ENCODE results near the gene RINL. TPM values are rescaled to one million over a fixed set of nuclear protein-coding genes. Genes with fewer than 3 reads are reported as not detected.

Gene RINL
- total and polyA plus RNA-seq, 2 of the 4 experiments (the other 2 are of a cell fraction) = 0.72 to 1.9 TPM

DNA sequence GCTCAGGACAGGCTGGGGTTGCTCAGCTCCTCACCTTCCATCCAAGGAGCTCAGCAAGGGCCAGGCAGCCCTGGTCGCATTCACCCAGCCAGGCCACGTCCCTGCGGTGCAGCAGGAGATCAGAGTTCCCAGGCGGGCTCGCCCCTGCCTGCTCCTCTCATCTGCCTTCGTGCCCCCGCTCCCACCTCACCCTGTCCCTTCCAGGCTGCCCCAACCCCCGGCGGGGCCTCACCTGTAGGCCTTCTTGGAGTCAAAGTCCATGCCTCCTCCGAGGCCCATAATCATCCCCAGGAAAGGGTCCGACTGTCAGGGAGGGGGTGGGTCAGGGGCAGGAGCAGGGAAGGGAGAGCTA lies 1.3 kb upstream of the RINL start:
- Histone ChIP-seq H3K4ac (ENCODE audit: low read depth, low read length) (no peak overlapping the region), H2BK5ac (ENCODE audit: low read depth, low read length, poor library complexity, severe bottlenecking) (no peak overlapping the region), H2AK9ac (replicated peaks; ENCODE audit: low read depth, low read length, poor library complexity) (no peak overlapping the region), H2AK5ac (ENCODE audit: low read depth, low read length) (no peak overlapping the region), H3K4me2 (ENCODE audit: low read depth, low read length) (no peak overlapping the region), H4K20me1 (ENCODE audit: insufficient read depth, low read length) (no peaks in the 10 kb centered on the region), H3K9me1 (ENCODE audit: insufficient read depth, low read length) (no peaks in the 10 kb centered on the region), H3K4me3 (ENCODE audit: insufficient read depth, low read depth, low read length) (no peak overlapping the region), H2BK20ac (ENCODE audit: low read depth, low read length) (no peak overlapping the region), H3K4me1 (ENCODE audit: control insufficient read depth, insufficient read depth, low read length) (no peaks in the 10 kb centered on the region), H2BK120ac (ENCODE audit: low read depth, low read length) (no peak overlapping the region), H3K9me3 (ENCODE audit: control insufficient read depth, insufficient read depth, low read length) (no peaks in the 10 kb centered on the region), H3K56ac (ENCODE audit: extremely low read depth, insufficient read depth, low read length) (no peak overlapping the region), H3K79me1 (ENCODE audit: low read depth in 1 of 2, low read length in 2 of 2) (no peaks in the 10 kb centered on the region), H3K23ac (ENCODE audit: low read depth, low read length) (no peak overlapping the region), H4K91ac (ENCODE audit: insufficient read depth, low read depth, low read length) (no peak overlapping the region), H4K8ac (ENCODE audit: low read depth in 2 of 2, low read length in 2 of 2) (no peak overlapping the region), H2BK15ac (ENCODE audit: low read depth, low read length) (no peak overlapping the region), H3K27me3 (ENCODE audit: control insufficient read depth, insufficient read depth, low read length) (no peaks in the 10 kb centered on the region), H4K5ac (ENCODE audit: low read depth, low read length) (no peak overlapping the region), H2AFZ (replicated peaks; ENCODE audit: low read length, poor library complexity) (no peak overlapping the region), H3K27ac (ENCODE audit: insufficient read depth, low read length) (no peak overlapping the region), H3K18ac (ENCODE audit: low read depth, low read length) (no peak overlapping the region), H3K9ac (ENCODE audit: low read depth, low read length) (no peak overlapping the region), H3K14ac (replicated peaks; ENCODE audit: low read depth, low read length) (no peak overlapping the region), H3K36me3 (ENCODE audit: control insufficient read depth, insufficient read depth, low read length) (peaks cover 16% of the 10 kb centered on the region)
- TF ChIP-seq MAZ (IDR thresholded peaks at IDR 0.05; ENCODE audit: borderline replicate concordance, low read depth, low read length) (no peak), MXI1 (IDR thresholded peaks at IDR 0.05; ENCODE audit: borderline replicate concordance, low read depth, low read length) (no peak), POLR2A (IDR thresholded peaks at IDR 0.05; ENCODE audit: low read depth, low read length) (no peak), RFX5 (IDR thresholded peaks at IDR 0.05; ENCODE audit: low read depth, low read length) (no peak)
- TF ChIP-seq, protein P1, sequence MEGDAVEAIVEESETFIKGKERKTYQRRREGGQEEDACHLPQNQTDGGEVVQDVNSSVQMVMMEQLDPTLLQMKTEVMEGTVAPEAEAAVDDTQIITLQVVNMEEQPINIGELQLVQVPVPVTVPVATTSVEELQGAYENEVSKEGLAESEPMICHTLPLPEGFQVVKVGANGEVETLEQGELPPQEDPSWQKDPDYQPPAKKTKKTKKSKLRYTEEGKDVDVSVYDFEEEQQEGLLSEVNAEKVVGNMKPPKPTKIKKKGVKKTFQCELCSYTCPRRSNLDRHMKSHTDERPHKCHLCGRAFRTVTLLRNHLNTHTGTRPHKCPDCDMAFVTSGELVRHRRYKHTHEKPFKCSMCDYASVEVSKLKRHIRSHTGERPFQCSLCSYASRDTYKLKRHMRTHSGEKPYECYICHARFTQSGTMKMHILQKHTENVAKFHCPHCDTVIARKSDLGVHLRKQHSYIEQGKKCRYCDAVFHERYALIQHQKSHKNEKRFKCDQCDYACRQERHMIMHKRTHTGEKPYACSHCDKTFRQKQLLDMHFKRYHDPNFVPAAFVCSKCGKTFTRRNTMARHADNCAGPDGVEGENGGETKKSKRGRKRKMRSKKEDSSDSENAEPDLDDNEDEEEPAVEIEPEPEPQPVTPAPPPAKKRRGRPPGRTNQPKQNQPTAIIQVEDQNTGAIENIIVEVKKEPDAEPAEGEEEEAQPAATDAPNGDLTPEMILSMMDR (conservative IDR thresholded peaks at IDR 0.05; ENCODE audit: low read depth, low read length) = no peak
- CTCF ChIA-PET = interaction anchor here (0.5 kb wide), 1 partner anchor 21 kb away, joined by 3 read pairs; no protein-coding TSS in a partner anchor
- intact Hi-C loops (cut with micrococcal nuclease) = no loop called here
- ATAC-seq (ENCODE audit: low read depth) (no peak), DNase-seq (no peak)
- in situ Hi-C loops (cut with MboI; ENCODE audit: low sequenced_read_pairs) = no loop called here
- dilution Hi-C loops (cut with HindIII; ENCODE audit: low sequenced_read_pairs, unreplicated experiment) = no loop called here
- 89% methylated on average over 5 of the region's 11 CpGs; no CpG with 5 or more reads in 1 of the 2 experiments for WGBS, 2 experiments (ENCODE audit: extremely low coverage in 2 of 2, insufficient read length in 1 of 2)
- POLR2A ChIA-PET (ENCODE audit: unreplicated experiment) = no interaction called here
- BruUV-seq (replicated peaks) = no TSS peak
